NCI-H460 (cell line): ENCODE data around the gene DHRS1. TPM values are rescaled to one million over a fixed set of nuclear protein-coding genes. Genes with fewer than 3 reads are reported as not detected.

ENCODE experiments used
- DNase-seq: peaks from one replicate; pipeline ENCODE4 v3.0.0-alpha.2; 2016; ENCODE audit warnings: low read depth; ENCODE audit errors: extremely low read depth
- total RNA-seq: library from RNA; depleted of rRNA; stranded (reverse); fragments of >200 nt; shearing (Covaris generic); gene quantifications from 2 replicates; pipeline ENCODE4 v1.2.3, GENCODE V29; 2014

DHRS1 gene
- total RNA-seq, 1 experiment from 2014 or later, result 9.6 TPM

GRCh38 chr14:24268225-24268624, 31.4 kb downstream of the DHRS1 start:
- DNase-seq, result no peak

- DNase-seq, result no peak
Measured at GRCh38 chr14:24267516-24267915, 32.1 kb downstream of the DHRS1 start.

GRCh38 chr14:24266344-24267244, 33.0 kb downstream of the DHRS1 start:
- no peak for DNase-seq

- DNase-seq, result no peak
Measured at GRCh38 chr14:24264298-24264697, 35.3 kb downstream of the DHRS1 start.

GRCh38 chr14:24263848-24264247, 35.7 kb downstream of the DHRS1 start:
- DNase-seq, result no peak

GRCh38 chr14:24262821-24263733, 36.5 kb downstream of the DHRS1 start, which contains the start of gene TGM1:
TGM1 (minus strand) TSS chr14:24263177; CDS start chr14:24262352, 825 bp downstream.
- no peak for DNase-seq

GRCh38 chr14:24261969-24262327, 37.6 kb downstream of the DHRS1 start:
- no peak for DNase-seq

GRCh38 chr14:24261256-24261968, 38.2 kb downstream of the DHRS1 start:
- DNase-seq, result no peak

GRCh38 chr14:24260780-24261157, 38.8 kb downstream of the DHRS1 start:
- no peak for DNase-seq

GRCh38 chr14:24260026-24260779, 39.4 kb downstream of the DHRS1 start:
- no peak for DNase-seq

- DNase-seq, result peak; percentile 56
Measured at GRCh38 chr14:24259282-24260025, 40.1 kb downstream of the DHRS1 start.

GRCh38 chr14:24258548-24259265, 40.9 kb downstream of the DHRS1 start:
- DNase-seq, result no peak

GRCh38 chr14:24258119-24258518, 41.5 kb downstream of the DHRS1 start:
- DNase-seq, result no peak

GRCh38 chr14:24256960-24257359, 42.6 kb downstream of the DHRS1 start:
- no peak for DNase-seq

- DNase-seq, result no peak
Measured at GRCh38 chr14:24255931-24256711, 43.5 kb downstream of the DHRS1 start.

GRCh38 chr14:24255438-24255837, 44.1 kb downstream of the DHRS1 start:
- no peak for DNase-seq

GRCh38 chr14:24254630-24255392, 44.8 kb downstream of the DHRS1 start:
- no peak for DNase-seq
